Chondrocyte (in vitro differentiated cells): Measurements from ENCODE around the gene FAF2. TPM values are rescaled to one million over a fixed set of nuclear protein-coding genes. Genes with fewer than 3 reads are reported as not detected.
A peak's percentile ranks its signal among the peaks of the same experiment; 100 is the strongest.

Source experiments
- DNase-seq: peaks from one replicate; pipeline ENCODE4 v3.0.0; 2021; ENCODE audit warnings: mixed read lengths, low spot score
- H3K27ac Mint-ChIP-seq: one replicate; pipeline ENCODE4 v1.8.0; 2021; ENCODE audit warnings: mild to moderate bottlenecking, moderate library complexity, mixed read lengths; ENCODE audit not compliant: unreplicated experiment
- H3K27me3 Mint-ChIP-seq: 2 replicates; pipeline ENCODE4 v1.8.0; 2021; ENCODE audit warnings: low read depth, mixed read lengths
- H3K36me3 Mint-ChIP-seq: 2 replicates; pipeline ENCODE4 v1.8.0; 2021; ENCODE audit warnings: low read depth, mixed read lengths
- H3K4me1 Mint-ChIP-seq: 2 replicates; pipeline ENCODE4 v1.8.0; 2021; ENCODE audit warnings: low read depth, mild to moderate bottlenecking, mixed read lengths
- H3K4me3 Mint-ChIP-seq: one replicate; pipeline ENCODE4 v1.8.0; 2021; ENCODE audit warnings: mild to moderate bottlenecking, moderate library complexity, mixed read lengths; ENCODE audit not compliant: unreplicated experiment
- H3K9me3 Mint-ChIP-seq: 2 replicates; pipeline ENCODE4 v1.8.0; 2021; ENCODE audit warnings: low read depth, mixed read lengths
- total RNA-seq: library from RNA; stranded (reverse); gene quantifications from 3 replicates; pipeline ENCODE4 v1.2.1, GENCODE V29; 2021
- TF ChIP-seq, protein P1 (sequence below): fragments of 200-600 bp; sonication (generic); IDR thresholded peaks from 2 replicates; pipeline ENCODE4 v1.5.0; 2021; ENCODE audit warnings: antibody characterized with exemption, mild to moderate bottlenecking, moderate library complexity

The FAF2 gene
- total RNA-seq, 1 donor from 2014 or later = 40.0 TPM

DNA sequence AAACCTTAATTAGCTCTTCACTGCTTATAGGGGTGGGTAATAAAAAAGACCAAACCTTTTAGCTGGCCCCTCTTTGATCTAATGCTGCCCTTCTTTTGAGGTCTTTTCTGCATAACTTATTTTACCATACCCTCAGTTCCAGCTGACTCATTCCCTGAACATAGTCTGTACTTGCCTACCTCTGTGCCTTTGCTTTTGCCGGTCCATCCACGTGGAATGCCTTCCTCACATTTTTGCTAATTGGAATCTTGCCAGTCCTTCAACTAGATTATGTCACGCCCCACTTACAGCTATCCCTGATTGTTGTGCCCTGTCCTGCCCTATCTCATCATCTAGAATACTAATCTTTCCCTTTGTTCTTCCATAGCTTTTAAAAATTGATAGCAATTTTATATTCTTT is 44.2 kb downstream of the FAF2 start:
- Mint-ChIP-seq H3K27ac (no peak overlapping the region), H3K27me3 (no peaks in the 10 kb centered on the region), H3K4me1 (peaks cover 5% of the 10 kb centered on the region), H3K36me3 (peaks cover 39% of the 10 kb centered on the region), H3K4me3 (no peak overlapping the region), H3K9me3 (no peaks in the 10 kb centered on the region)
- DNase-seq = no peak
- TF ChIP-seq, protein P1, sequence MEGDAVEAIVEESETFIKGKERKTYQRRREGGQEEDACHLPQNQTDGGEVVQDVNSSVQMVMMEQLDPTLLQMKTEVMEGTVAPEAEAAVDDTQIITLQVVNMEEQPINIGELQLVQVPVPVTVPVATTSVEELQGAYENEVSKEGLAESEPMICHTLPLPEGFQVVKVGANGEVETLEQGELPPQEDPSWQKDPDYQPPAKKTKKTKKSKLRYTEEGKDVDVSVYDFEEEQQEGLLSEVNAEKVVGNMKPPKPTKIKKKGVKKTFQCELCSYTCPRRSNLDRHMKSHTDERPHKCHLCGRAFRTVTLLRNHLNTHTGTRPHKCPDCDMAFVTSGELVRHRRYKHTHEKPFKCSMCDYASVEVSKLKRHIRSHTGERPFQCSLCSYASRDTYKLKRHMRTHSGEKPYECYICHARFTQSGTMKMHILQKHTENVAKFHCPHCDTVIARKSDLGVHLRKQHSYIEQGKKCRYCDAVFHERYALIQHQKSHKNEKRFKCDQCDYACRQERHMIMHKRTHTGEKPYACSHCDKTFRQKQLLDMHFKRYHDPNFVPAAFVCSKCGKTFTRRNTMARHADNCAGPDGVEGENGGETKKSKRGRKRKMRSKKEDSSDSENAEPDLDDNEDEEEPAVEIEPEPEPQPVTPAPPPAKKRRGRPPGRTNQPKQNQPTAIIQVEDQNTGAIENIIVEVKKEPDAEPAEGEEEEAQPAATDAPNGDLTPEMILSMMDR = no peak

- peaks cover 6% of the 10 kb centered on the region for H3K4me1 Mint-ChIP-seq
- H3K4me3 Mint-ChIP-seq = no peak overlapping the region
- H3K27me3 Mint-ChIP-seq = no peaks in the 10 kb centered on the region
- H3K36me3 Mint-ChIP-seq = peaks cover 42% of the 10 kb centered on the region
- H3K9me3 Mint-ChIP-seq = no peaks in the 10 kb centered on the region
- DNase-seq = no peak
- peak overlapping the region; percentile 65 for H3K27ac Mint-ChIP-seq
- TF ChIP-seq, protein P1 = no peak
Observed at GRCh38 chr5:176497852-176498251, 49.7 kb downstream of the FAF2 start.

DNA sequence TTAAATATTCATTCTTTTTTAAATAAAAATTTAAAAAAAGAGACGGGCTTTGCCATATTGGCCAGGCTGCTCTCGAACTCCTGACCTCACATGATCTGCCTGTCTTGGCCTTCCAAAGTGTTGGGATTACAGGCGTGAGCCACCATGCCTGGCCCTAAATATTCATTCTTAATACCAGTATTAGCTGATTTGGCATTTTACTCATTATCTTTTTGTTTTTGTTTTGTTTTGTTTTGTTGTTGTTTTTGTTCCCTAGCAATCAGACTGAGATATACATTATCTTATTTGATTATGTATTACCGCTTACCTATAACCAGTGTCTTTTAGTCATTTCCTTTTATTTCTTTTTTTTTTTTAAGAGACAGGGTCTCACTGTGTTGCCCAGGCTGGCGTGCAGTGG is 51.1 kb downstream of the FAF2 start:
- Mint-ChIP-seq H3K4me1 (peaks cover 6% of the 10 kb centered on the region), H3K9me3 (no peaks in the 10 kb centered on the region), H3K27me3 (no peaks in the 10 kb centered on the region), H3K36me3 (peaks cover 36% of the 10 kb centered on the region), H3K4me3 (no peak overlapping the region), H3K27ac (peak overlapping the region; percentile 45)
- TF ChIP-seq, protein P1 = no peak
- DNase-seq = no peak

GRCh38 chr5:176500511-176500910 is 52.3 kb downstream of the FAF2 start:
- Mint-ChIP-seq H3K4me3 (no peak overlapping the region), H3K36me3 (peaks cover 37% of the 10 kb centered on the region), H3K9me3 (no peaks in the 10 kb centered on the region), H3K27ac (no peak overlapping the region), H3K27me3 (no peaks in the 10 kb centered on the region), H3K4me1 (peaks cover 6% of the 10 kb centered on the region)
- DNase-seq = no peak
- TF ChIP-seq, protein P1 = no peak

GRCh38 chr5:176501333-176501732 is 53.1 kb downstream of the FAF2 start:
- Mint-ChIP-seq H3K4me3 (no peak overlapping the region), H3K27me3 (no peaks in the 10 kb centered on the region), H3K9me3 (no peaks in the 10 kb centered on the region), H3K4me1 (peaks cover 6% of the 10 kb centered on the region), H3K27ac (peak overlapping the region; percentile 45), H3K36me3 (peaks cover 35% of the 10 kb centered on the region)
- TF ChIP-seq, protein P1 = no peak
- DNase-seq = no peak
